Amniotic epithelial cell (primary cell): ENCODE measurements around the gene DHRSX.
A peak's percentile ranks its signal among the peaks of the same experiment; 100 is the strongest.
"Not testable (repeated sequence)": the region's sequence is repeated elsewhere in the genome, so short reads cannot be mapped to it uniquely, and the experiment has no call there.

Experiments
- DNase-seq: peaks from one replicate; pipeline ENCODE4 v3.0.0-alpha.2; 2010; ENCODE audit warnings: low read depth

Gene DHRSX

DNA sequence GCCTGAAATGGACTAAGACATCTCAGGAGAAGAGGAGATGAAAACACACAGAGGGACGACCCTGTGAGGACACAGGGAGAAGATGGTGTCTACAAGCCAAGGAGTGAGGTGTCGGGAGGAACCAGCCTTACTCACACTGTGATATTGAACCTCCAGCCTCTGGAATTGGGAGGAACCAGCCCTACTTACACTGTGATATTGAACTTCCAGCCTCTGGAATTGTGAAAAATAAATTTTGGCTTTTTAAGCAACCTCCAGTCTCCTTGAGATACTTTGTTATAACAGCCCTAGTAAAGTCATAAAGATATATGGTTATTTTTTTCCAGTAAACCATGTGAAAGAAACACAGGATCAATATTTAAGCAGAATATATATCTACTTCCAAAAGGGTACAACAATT, 76.5 kb downstream of the DHRSX start:
- DNase-seq = no peak

DNA sequence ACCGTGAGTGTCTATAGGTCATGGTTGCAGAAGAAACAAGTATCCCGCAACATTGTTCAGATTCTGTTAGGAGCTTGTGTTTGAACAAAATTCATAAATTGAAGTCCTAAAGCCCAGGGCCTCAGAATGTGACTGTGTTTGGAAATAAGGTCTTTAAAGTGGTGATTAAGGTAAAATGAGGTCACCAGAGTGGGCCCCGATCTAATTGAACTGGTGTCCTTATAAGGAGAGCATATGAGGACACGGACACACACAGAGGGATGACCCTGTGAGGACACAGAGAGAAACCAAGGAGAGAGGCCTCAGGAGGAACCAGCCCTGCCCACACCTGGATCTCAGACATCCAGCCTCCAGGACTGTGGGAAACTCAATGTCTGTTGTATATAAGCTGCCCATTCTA, 76.9 kb downstream of the DHRSX start:
- DNase-seq = no peak

DNA sequence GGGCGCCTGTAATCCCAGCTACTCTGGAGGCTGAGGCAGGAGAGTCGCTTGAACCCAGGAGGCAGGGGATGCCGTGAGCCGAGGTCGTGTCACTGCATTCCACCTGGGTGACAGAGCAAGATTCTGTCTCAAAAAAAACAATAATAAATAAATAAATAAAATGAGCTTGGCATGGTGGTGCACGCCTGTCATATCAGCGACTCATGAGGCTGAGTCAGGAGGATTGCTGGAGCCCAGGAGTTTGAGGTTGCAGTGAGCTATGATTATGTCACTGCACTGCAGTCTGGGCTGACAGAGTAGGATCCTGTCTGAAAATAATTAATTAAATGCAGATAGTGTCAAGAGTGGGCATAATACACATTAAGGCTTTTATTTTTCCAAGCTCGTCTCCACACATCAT, 77.5 kb downstream of the DHRSX start:
- peak; percentile 66 for DNase-seq

DNA sequence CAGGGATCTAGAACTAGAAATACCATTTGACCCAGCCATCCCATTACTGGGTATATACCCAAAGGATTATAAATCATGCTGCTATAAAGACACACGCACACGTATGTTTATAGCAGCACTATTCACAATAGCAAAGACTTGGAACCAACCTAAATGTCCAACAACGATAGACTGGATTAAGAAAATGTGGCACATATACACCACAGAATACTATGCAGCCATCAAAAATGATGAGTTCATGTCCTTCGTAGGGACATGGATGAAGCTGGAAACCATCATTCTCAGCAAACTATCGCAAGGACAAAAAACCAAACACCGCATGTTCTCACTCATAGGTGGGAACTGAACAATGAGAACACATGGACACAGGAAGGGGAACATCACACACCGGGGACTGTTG, 81.4 kb downstream of the DHRSX start:
- DNase-seq = not testable (repeated sequence)

DNA sequence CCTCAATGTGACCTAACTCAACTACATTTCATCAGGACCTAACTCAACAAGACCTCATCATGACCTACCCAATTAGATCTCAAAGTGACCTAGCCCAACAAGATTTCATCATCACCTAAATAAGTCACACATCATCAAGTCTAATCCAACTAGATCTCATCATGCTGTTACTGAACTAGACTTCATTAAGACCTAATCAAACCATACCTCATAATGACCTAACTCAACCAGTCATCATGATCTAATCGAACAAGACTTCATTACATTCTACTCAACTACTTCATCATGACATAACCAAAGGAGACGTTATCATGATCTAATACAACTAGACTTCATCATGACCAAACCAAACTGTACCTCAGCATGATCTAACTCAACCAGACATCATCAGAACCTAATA, 82.8 kb downstream of the DHRSX start:
- no peak for DNase-seq

DNA sequence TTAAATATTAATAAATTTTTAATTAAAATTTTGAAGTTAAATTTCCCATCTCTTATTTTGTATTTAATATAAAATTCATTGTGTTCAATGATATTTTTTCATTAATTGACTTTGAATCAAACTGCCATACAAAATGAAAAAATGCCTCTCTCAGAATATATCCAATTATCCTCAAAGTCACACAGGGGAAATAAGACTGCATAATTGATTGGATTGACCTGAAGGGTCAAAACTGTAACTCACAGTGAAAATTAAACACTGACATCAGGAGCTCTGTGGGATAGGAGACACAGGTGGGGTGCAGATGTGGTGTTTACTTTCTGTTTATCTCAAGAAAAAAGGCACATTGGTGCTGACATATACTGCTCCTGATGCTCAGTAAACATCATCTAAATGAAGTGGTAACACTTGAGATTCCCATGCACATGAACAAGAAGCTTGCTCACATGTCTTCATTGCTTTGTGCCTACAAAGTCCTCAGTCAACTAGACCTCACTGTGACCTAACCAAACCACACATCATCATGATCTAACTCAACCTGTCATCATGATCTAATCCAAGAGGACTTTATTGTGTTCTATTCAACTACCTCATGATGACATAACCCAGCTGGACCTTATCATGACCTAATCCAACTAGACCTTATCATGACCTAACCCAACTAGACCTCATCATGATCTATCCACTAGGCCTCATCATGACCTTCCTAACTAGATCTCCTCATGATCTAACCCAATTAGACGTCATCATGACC, 83.7 kb downstream of the DHRSX start:
- peak; percentile 11 for DNase-seq

DNA sequence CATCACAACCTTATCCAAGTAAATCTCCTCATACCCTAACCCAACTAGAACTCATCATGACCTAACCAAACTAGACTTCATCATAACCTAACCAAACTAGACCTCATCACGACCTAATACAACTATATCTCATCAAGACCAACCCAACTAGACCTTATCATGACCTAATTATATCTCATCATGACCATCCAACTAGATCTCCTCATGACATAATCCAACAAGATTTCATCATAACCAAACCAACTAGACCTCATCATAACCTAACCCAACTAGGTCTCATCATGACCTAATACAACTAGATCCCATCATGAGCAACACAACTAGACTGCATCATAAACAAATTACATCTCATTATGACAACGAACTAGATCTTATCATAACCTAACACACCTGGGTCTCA, 86.4 kb downstream of the DHRSX start:
- DNase-seq = no peak

DNA sequence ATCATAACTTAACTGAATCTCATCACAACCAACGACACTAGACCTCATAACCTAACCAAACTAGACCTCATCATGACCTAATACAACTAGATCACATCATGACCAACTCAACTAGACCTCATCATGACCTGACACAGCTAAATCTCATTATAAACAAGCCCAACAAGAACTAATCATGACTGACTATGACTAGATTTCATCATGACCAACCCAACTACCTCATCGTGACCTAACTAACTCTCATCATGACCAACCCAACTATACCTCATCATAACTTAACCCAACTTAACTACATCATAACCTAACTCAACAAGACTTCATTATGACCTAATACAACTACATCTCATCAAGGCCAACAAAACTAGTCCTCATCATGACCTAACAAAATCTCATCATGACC, 86.8 kb downstream of the DHRSX start:
- DNase-seq = no peak

DNA sequence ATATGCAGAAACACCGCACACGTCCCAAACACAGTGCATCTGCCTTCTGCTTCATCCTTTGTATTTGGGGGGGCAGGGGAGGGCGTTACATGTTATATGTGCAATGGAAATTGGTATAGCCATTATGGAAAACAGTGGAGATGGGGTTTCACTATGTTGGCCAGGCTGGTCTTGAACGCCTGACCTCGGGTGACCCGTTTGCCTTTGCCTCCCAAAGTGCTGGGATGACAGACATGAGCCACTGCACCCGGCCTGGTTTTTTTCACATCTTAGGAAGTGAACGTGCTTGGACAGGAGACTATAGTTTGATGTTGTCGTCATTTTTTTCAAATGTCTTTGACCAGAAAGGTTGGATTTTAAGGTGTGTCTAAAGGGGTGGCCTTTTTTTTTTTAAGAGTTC, 88.6 kb downstream of the DHRSX start:
- DNase-seq = no peak

DNA sequence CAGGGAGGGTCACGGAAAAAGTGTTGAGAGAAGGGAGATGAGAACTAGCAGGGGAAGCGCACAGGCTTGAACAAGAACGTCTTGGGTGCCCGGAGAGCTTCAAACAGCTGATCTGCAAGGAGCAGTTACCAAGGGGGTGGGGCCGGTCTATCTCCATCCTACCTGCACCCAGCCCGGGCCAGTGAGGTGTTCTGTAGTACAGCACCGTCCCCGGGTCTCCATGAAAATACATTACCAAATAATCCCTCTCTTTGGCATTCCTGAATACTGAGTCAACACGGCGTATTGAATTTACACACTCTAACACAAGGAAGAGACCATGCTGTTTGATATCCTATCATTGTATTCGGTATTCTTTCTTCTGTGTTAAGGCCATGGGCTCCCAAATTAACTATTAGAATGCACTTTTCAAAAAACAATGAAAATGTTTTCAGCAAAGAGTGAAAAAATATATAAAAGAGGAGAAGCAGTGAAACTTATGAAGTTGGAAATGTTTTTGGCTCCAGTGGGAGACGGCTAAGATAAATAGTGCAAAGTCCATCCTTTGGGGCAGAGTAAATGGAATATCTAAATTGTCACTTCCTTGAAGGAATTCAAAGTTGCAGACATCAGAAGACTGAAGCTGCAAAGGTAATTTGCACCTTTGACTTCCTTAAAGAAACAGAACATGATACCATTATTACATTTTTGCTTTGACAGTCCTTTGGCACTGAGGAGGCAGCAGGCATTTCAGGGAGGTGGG, 90.3 kb downstream of the DHRSX start:
- no peak for DNase-seq

DNA sequence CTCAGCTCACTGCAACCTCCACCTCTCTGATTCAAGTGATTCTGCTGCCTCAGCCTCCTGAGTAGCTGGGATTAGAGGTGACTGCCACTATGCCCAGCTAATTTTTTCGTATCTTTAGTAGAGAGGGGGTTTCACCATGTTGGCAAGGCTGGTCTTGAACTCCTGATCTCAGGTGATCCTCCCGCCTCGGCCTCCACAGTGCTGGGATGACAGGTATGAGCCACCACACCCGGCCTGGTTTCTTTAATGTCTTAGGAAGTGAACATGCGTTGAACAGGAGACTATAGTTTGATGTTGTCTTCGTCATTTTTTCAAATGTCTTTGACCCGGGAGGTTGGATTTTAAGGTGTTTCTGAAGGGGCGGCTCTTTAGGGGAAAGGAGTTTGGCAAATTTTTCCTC, 91.0 kb downstream of the DHRSX start:
- DNase-seq = no peak

DNA sequence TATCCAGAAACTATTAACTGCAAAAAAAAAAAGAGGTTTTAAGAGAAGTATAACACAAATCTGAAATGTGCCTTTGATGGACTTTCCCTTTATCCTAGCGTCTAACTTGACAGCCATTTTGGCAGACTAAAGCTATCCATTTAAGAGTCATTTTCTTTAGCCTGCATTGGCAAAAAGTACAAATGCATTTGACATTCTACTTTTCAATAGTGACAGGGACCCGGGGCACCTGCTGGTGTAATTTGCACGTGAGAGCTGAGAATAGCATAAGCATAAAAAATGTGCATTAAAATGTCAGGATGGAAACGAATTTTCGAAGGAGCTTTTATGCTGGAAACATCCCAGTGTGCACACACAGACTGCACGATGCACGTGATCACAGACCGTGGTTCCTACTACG, 91.9 kb downstream of the DHRSX start:
- DNase-seq = no peak

DNA sequence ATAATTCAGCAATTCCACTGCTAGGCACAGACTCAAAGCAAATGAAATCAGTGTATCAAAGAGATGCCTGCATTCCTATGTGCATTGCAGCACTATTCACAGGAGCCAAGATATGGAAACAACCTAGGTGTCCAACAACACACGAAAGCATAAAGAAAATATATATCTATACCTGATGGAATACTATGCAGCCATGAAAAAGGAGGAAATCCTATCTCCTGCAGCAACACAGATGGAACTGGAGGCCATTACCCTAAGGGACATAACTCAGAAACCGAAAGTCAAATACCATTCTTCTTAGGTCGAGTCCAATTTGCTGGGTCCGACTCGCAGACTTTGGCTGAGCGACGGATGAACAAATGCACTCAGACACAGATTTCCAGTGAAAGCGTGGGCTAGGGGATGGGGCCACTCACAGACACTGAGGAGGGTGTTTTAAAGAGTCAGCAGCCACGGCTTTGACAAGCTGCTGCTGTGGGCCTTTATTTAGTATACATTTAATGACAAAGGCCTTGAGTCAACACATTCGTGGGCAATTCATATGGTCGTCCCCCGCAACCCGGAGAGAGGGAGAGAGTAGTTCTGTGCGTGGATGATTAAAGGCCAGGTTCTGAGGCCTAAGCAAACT, 93.8 kb downstream of the DHRSX start:
- DNase-seq = no peak

DNA sequence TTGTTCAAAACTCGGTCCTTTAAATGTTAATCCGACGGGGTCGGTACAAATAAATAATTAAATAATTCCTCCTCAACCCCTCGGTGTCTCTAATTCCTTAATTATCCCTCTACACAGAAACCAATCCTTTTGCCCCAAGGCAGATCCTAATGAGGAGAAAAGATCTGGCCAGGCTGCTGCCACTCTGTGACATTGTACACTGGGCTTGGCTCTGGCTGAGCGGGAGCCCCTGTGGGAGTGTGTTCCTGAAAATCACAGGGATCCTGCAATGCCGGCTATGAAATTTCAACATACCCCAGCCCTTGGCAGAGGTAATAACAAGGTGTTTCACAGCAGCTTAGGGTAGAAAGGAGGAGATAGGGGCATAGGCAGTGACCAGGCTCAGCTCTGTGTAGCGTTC, 96.0 kb downstream of the DHRSX start:
- DNase-seq = no peak

DNA sequence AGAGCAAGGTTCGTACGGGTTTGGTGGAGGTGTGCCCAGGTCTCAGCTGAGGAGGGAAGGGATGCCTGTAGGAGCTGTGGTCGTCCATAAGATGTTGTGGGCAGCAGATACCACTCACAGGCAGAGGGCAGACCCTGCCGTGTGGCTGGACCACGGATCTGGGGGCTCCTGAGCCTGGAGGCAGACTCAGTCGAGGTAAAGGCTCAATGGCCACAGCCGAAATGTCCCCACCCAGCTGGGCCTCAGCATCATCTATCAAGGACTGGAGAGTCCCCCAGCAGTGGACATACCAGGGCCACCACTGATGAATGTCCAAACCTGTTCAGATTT, 98.5 kb downstream of the DHRSX start:
- DNase-seq = no peak

DNA sequence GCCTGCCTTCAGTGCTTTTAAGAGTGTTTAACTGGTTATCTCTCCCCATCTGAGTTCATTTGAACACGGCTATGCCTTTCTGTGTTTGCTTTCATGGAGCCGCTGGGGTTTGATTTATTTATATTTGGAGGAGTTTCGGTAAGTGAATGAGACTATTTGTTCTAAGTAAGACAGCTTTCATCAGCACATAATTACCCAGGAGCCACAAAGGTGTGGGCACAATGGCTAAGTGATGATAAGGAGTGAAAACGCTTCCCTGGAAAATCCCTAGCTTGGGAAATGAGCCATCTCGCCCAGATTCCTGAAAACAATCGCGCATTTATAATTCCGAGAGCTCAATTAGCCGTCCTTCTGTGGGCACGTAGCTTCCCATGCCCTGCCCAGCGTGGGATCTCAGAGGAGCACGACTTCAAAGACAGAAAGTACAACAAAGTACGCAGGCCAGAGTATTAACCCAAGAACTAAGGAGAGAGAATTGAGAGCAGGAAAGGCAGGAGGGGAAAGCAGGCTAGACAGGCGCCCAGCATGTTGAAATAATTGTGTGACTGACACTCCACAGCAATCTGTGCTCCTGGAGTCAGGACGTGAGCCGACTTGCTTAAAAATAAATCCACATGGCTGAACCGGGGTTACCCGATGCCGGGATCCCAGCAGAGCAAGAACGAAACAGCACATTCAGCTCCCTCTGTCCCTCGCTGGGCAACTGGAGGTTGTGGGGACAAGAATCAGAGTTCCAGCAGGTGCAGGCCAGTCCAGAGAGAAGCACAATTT, 99.0 kb downstream of the DHRSX start:
- peak; percentile 76 for DNase-seq

DNA sequence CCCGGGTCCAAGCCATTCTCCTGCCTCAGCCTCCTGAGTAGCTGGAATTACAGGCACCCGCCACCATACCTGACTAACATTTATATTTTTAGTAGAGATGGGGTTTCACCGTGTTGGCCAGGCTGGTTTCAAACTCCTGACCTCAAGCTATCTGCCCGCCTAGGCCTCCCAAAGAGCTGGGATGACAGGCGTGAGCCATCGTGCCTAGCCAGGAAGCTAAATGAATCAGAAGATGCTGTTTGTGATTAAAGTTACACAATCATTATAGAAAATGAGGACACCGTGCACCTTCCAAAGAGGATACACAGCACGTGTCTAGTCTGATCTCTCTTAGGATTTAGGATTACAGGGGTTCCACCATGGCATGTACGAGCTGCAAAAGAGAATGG, 99.6 kb downstream of the DHRSX start:
- peak; percentile 88 for DNase-seq

DNA sequence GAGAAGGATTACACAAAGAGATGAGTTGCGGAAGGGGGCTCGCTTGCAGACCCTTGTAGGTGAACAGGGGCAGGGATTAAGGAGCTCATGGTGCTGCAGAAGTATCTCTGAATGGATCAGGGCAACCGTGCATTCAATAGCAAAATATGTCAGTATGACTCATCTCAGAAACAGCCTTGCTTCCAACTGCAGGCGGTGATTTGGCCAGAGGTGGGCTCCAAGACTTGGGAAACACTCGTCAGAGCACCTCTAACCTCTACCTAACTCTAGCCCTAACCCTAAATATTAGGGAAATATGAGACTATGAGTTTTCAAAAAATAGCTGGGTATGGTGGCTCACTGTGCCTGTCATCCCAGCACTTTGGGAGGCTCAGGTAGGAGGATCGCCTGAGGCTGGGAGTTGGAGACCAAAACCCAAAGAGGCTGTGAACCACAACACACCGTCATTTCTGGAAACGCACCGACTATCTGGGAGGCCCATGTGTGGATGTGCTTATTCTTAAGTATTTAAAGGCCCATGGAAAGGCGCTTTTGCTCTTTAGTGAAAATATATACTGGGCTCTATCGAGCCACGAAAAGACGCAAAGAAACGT, 102.6 kb downstream of the DHRSX start:
- DNase-seq = peak; percentile 51

DNA sequence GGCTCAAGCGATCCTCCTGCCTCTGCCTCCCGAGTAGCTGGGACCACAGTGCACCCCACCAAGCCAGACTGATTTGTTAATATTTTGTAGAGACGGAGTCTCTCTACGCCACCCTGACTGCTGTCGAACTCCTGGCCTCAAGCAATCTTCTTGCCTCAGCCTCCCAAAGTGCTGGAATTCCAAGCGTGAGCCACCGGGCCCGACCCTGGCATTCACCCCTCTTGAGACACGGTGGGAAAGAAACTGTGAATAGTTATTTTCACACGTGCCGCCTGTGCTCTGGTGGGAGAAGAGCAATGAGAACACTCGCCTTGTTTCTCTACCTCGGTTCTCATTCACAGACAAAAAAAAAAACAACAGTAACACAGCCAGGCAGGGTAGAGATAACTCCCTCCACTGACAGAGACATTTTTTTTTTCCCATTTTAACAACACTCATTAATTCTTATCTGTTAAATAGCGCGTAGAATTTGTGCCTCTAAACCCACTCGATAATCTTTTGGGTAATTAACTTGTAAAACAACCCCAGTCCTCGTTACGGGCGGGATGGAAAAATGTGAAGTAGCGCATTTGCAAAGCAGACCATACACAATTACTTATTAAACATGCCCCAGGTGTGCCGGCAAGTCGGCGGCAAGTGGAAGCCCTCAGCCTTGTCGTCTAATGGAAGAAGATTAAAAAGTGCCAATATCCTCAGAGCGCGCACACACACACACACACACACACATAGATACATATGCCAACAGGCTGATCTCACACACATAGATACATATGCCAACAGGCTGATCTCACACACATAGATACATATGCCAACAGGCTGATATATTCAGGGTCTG, 103.3 kb downstream of the DHRSX start:
- no peak for DNase-seq

DNA sequence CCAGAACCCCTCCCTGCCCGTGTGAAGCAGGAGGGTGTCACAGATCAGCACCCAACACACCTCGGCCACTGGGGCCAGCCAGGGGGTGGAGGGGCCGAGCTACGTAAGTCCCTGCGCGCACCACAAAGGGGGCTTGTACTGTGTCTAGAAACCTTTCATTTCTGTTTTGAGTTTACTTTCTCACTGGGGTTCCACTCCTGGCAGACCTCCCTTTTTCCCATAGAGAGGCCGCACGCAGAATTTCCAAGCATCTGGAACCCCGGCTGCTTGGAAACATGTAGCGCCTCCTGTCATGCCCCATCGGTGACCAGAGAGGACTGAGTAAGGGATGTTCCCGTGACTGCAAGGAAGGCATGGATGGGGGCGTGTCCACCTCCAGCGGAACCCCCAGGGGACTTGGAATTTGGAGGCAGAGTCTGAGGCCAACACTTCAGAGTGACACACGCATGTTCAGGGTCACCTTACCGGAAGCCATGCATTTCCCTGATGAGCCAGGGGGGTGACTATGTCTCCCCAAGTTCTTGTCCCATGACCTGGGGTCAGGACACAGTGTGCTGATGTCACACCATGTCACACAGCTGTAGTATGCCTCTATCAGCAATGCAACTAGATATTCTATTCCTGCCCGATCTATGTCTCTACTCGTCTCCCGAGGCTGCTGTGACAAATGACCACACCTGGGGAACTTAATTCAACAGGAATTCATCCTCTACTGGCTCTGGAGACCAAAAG, 105.3 kb downstream of the DHRSX start:
- no peak for DNase-seq
